A549 (cell line): ENCODE measurements around the gene RTKN2.

ENCODE experiments used
- MYC ChIP-seq: IDR thresholded peaks from 2 replicates; pipeline ENCODE4 v1.6.1; 2012; ENCODE audit warnings: mild to moderate bottlenecking, inconsistent platforms, low read length, improper control_type of control experiment, borderline replicate concordance
- POLR2A ChIP-seq: IDR thresholded peaks from 2 replicates; pipeline ENCODE4 v1.6.1; 2012; ENCODE audit warnings: mild to moderate bottlenecking, low read length
- TF ChIP-seq, protein P1 (sequence below): fragments of >200 bp; sonication (Bioruptor Twin); formaldehyde crosslinking; IDR thresholded peaks from 3 replicates; pipeline ENCODE4 v1.5.1; 2016

DNA sequence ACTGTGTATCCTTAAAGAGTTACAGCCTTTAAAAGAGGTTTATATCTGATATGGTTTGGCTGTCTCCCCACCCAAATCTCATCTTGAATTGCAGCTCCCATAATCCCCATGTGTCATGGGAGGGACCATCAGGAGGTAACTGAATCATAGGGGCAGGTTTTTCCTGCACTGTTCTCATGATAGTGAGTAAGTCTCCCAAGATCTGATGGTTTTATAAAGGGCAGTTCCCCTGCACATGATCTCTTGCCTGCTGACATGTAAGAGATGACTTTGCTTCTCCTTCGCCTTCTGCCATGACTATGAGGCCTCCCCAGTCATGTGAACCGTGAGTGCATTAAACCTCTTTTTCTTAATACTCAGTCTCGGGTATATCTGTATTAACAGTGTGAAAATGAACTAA lies 9.7 kb downstream of the RTKN2 start:
- TF ChIP-seq MYC = no peak
- TF ChIP-seq, protein P1, sequence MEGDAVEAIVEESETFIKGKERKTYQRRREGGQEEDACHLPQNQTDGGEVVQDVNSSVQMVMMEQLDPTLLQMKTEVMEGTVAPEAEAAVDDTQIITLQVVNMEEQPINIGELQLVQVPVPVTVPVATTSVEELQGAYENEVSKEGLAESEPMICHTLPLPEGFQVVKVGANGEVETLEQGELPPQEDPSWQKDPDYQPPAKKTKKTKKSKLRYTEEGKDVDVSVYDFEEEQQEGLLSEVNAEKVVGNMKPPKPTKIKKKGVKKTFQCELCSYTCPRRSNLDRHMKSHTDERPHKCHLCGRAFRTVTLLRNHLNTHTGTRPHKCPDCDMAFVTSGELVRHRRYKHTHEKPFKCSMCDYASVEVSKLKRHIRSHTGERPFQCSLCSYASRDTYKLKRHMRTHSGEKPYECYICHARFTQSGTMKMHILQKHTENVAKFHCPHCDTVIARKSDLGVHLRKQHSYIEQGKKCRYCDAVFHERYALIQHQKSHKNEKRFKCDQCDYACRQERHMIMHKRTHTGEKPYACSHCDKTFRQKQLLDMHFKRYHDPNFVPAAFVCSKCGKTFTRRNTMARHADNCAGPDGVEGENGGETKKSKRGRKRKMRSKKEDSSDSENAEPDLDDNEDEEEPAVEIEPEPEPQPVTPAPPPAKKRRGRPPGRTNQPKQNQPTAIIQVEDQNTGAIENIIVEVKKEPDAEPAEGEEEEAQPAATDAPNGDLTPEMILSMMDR = no peak
- no peak for TF ChIP-seq POLR2A
